Measurements from ENCODE around the gene HUNK.

HUNK gene

DNA sequence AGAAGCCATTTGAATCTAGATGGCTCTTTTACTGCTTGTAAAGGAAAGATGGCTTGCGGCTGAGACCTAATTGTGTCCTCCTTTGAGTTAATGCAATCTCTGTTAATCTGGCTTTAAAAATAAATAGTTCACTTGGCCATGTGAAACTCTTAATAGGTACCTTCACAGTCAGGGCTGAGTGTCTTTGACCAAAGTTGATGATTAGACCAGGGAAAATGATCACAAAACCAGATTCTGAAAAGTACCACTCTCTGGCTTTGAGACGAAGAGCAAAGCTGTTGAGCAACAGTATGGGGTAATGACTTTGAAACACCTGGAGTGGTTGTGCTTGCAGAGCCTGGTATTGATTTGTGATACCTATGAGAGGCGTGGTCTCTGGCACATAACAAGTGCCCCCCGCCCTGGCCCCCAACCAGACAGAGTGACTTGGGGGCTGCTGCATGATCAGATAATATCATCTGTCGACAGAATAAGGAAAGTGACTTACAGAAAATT lies 4.7 kb downstream of the HUNK start:
- TF ChIP-seq, protein P1, sequence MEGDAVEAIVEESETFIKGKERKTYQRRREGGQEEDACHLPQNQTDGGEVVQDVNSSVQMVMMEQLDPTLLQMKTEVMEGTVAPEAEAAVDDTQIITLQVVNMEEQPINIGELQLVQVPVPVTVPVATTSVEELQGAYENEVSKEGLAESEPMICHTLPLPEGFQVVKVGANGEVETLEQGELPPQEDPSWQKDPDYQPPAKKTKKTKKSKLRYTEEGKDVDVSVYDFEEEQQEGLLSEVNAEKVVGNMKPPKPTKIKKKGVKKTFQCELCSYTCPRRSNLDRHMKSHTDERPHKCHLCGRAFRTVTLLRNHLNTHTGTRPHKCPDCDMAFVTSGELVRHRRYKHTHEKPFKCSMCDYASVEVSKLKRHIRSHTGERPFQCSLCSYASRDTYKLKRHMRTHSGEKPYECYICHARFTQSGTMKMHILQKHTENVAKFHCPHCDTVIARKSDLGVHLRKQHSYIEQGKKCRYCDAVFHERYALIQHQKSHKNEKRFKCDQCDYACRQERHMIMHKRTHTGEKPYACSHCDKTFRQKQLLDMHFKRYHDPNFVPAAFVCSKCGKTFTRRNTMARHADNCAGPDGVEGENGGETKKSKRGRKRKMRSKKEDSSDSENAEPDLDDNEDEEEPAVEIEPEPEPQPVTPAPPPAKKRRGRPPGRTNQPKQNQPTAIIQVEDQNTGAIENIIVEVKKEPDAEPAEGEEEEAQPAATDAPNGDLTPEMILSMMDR (IDR thresholded peaks at IDR 0.05; ENCODE audit: low read depth, low read length) = no peak
- H3K4me3 ChIP-seq (ENCODE audit: low read depth, low read length) = no peak overlapping the region

DNA sequence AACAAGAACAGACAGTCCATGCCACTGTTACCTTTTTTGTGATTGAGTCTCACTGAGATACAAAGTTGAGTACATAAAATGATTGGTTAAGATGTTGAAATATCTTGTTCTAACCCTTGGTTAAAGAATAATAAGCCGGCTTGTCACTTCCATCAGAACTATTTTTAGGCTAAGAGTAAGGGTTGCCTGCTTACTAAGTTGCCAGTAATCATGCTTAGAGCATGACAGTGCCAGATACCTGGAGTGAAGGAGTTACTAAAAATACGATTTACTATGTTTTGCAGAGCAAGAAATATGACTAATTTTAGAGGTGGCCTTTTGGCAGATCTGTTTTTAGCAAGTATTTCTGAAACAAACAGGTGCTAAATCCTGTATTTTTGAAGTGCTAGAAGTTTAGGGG lies 6.0 kb downstream of the HUNK start:
- TF ChIP-seq, protein P1 (IDR thresholded peaks at IDR 0.05; ENCODE audit: low read depth, low read length) = no peak

DNA sequence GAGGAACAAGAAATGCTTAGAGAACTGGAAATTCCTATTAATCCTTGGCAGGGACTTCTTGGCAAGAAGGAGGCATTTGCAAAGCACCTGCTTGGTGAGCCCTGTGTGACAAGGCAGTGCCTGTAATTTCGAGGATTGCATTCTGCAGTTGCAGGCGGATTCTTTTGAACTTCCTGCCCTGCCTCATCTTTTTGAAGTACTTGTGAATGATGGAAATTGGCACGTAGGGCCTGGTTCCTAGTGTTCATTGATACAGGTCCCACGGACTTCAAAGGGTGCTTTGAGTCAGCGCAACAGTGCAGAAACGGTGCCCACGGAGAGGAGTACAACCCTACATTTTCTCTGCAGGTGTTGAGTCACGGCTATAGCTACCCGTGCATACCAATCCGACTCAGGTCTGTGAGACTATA lies 6.4 kb downstream of the HUNK start:
- TF ChIP-seq, protein P1 (IDR thresholded peaks at IDR 0.05; ENCODE audit: low read depth, low read length) = no peak

More for the DNA sequence above, 6.0 kb downstream of the HUNK start:
- no peak overlapping the region for H3K4me3 ChIP-seq (ENCODE audit: low read depth, low read length)

DNA sequence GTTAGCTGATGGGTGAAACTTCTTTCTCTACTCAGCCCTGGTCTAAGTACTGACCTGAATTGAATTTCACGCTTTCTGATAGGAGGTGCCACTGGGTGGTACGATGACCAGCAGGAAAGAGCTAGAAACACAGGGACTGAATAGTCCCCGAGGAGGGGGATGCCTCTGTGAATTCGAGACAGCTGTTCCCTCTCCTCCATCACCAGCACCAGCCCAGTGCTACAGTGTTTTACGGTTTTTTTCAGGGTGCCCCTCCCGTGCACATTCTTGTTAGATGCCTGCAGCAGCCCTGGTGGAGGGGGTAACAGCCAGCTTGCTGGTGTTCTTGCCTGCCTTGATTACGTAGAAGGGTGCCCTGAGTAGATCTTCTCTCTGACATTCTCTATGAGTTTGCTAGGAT lies 7.1 kb downstream of the HUNK start:
- TF ChIP-seq, protein P1 (IDR thresholded peaks at IDR 0.05; ENCODE audit: low read depth, low read length) = no peak

More for the DNA sequence above, 6.4 kb downstream of the HUNK start:
- no peak overlapping the region for H3K4me3 ChIP-seq (ENCODE audit: low read depth, low read length)

DNA sequence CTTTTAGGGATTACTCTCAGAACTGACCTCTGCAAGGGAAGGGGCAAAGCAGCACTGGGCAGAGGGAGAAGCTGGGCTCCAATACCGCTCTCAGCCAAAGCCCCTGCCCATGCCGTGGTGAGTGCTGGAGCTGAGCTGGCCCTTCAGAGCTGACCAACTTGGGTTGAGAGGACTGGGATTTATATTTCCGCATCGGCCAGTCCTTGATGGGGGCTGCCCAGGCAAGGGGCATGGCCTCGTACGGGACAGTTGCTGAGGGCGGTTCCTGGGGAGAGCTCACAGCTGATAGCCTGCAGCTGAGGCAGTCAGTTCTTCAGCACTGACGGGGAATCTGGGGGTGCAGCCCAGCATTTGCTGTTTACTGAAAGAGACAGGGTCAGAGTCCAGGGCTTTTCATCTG lies 8.0 kb downstream of the HUNK start:
- no peak overlapping the region for H3K4me3 ChIP-seq (ENCODE audit: low read depth, low read length)
- TF ChIP-seq, protein P1 (IDR thresholded peaks at IDR 0.05; ENCODE audit: low read depth, low read length) = no peak

More for the DNA sequence above, 7.1 kb downstream of the HUNK start:
- no peak overlapping the region for H3K4me3 ChIP-seq (ENCODE audit: low read depth, low read length)

DNA sequence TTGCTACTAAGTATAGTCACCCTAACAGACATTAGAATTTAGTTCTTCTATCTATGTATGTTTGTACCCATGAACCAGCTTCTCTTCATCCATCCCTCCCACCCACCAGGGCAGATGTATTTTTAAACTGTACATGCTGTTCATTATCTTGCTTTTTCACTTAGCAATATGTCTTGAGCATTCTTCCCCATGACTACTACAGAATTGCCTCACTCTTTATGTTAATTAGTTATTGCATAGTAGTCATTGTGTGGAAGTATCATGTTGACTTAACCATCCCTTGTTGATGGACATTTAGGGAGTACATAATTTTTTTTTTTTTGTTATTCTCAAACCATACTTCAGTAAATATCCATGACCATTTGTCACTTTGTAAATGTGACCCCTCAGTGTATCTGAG lies 9.9 kb downstream of the HUNK start:
- no peak overlapping the region for H3K4me3 ChIP-seq (ENCODE audit: low read depth, low read length)
- TF ChIP-seq, protein P1 (IDR thresholded peaks at IDR 0.05; ENCODE audit: low read depth, low read length) = no peak

DNA sequence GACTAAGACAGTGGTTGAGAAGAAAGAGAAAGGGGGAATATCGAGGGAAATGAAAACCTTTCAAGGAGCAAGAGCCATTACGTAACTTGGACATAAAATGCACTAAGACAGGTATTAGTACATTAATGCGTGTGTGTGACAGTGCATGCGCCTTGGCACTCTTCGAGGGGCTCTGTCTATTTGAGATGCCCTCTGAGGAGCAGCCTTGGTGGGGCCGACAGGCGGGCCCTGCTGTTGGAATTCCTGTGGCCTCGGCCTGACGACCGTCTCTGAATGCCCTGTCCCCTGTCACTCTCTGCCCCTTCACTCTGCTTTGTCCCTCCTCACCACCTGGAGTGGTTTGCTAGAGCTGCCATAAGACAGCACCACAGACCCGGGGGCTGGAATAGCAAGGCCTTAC lies 12.3 kb downstream of the HUNK start:
- no peak overlapping the region for H3K4me3 ChIP-seq (ENCODE audit: low read depth, low read length)
- TF ChIP-seq, protein P1 (IDR thresholded peaks at IDR 0.05; ENCODE audit: low read depth, low read length) = no peak
